Measurements from ENCODE around the gene HYAL1.

HYAL1 gene

GRCh38 chr3:50260027-50260941 lies 43.1 kb downstream of the HYAL1 start:
- DNase-seq (ENCODE audit: low read depth): peak; percentile 78

GRCh38 chr3:50259432-50260026 lies 43.8 kb downstream of the HYAL1 start:
- no peak for DNase-seq (ENCODE audit: low read depth)

- no peak for DNase-seq (ENCODE audit: low read depth)
These were observed 44.4 kb downstream of the HYAL1 start for GRCh38 chr3:50258979-50259378.

- no peak for DNase-seq (ENCODE audit: low read depth)
These were observed 45.2 kb downstream of the HYAL1 start for GRCh38 chr3:50258029-50258680.

GRCh38 chr3:50256978-50257890 lies 46.1 kb downstream of the HYAL1 start:
- DNase-seq (ENCODE audit: low read depth): no peak

- DNase-seq (ENCODE audit: low read depth): no peak
These were observed 48.1 kb downstream of the HYAL1 start for GRCh38 chr3:50255251-50255615.

- no peak for DNase-seq (ENCODE audit: low read depth)
These were observed 48.7 kb downstream of the HYAL1 start for GRCh38 chr3:50254577-50255250.

- no peak for DNase-seq (ENCODE audit: low read depth)
These were observed 52.2 kb downstream of the HYAL1 start for GRCh38 chr3:50251220-50251619.

GRCh38 chr3:50250514-50250913 lies 52.9 kb downstream of the HYAL1 start:
- DNase-seq (ENCODE audit: low read depth): no peak
